Prostate gland (tissue), 2 donors: Measurements from ENCODE around the gene ZNF793. TPM values are rescaled to one million over a fixed set of nuclear protein-coding genes. Genes with fewer than 3 reads are reported as not detected.

Experiments
- total RNA-seq, 2 donors: library from RNA; depleted of rRNA; stranded (reverse); fragments of >200 nt; gene quantifications; one replicate each; pipeline ENCODE4 v1.1.0, GENCODE V29; 2016

The ZNF793 gene
- total RNA-seq, 2 donors from 2014 or later: 5.1 to 13.3 TPM

Other genes with a start within 250 kb of the ZNF793 start
- gene ZNF527, start 135.8 kb upstream of the ZNF793 start, total RNA-seq: 10 to 100 TPM; 10.7 to 15.0 TPM
- gene ZNF569, start 39.5 kb upstream of the ZNF793 start, total RNA-seq: 1 to 10 TPM; 4.8 to 6.1 TPM
- gene ZNF570, start 37.6 kb upstream of the ZNF793 start, total RNA-seq: 10 to 100 TPM in 1 of 2 donors, 1 to 10 TPM in 1; 6.6 to 13.5 TPM
- 10 to 100 TPM in 1 of 2 donors, 1 to 10 TPM in 1; 4.5 to 34.2 TPM for gene ZNF571, start 87.9 kb downstream of the ZNF793 start, total RNA-seq
- gene ZNF540, start 87.9 kb downstream of the ZNF793 start, total RNA-seq: 1 to 10 TPM; 2.9 to 3.1 TPM
- 1 to 10 TPM; 5.7 to 6.8 TPM for gene ZFP30, start 148.5 kb downstream of the ZNF793 start, total RNA-seq
- 1 to 10 TPM; 5.6 to 6.5 TPM for gene ZNF607, start 212.8 kb downstream of the ZNF793 start, total RNA-seq